SK-N-SH treated with all-trans-retinoic acid at 6 μM for 48 hours (cell line): ENCODE results near the gene PERCC1.

ENCODE experiments used
- ATAC-seq: fragments of 200-7000 bp; cut with Tn5 transposase; 3 replicates; pipeline ENCODE4 v1.9.1; 2020; ENCODE audit warnings: mild to moderate bottlenecking, moderate library complexity
- ARNTL ChIP-seq: fragments of 450-650 bp; formaldehyde crosslinking; IDR thresholded peaks from 2 replicates; pipeline ENCODE4 v1.5.0; 2020; ENCODE audit warnings: low read depth, mild to moderate bottlenecking, moderate library complexity, borderline replicate concordance
- BACH2 ChIP-seq: fragments of 250-450 bp; sonication (Bioruptor Pico); IDR thresholded peaks from 2 replicates; pipeline ENCODE4 v1.9.0; 2021; ENCODE audit warnings: mild to moderate bottlenecking, borderline replicate concordance
- CREB5 ChIP-seq: fragments of 250-450 bp; sonication (Bioruptor Pico); IDR thresholded peaks from 2 replicates; pipeline ENCODE4 v1.5.1; 2020; ENCODE audit warnings: low read depth, mild to moderate bottlenecking, moderate library complexity
- CSRNP3 ChIP-seq: fragments of 250-450 bp; sonication (Bioruptor Pico); IDR thresholded peaks from 2 replicates; pipeline ENCODE4 v1.5.1; 2021; ENCODE audit warnings: mild to moderate bottlenecking, moderate library complexity
- ESRRG ChIP-seq: fragments of 250-450 bp; sonication (Bioruptor Pico); IDR thresholded peaks from 2 replicates; pipeline ENCODE4 v1.6.1; 2021; ENCODE audit warnings: mild to moderate bottlenecking
- GLIS3 ChIP-seq: fragments of 250-450 bp; sonication (Bioruptor Pico); IDR thresholded peaks from 2 replicates; pipeline ENCODE4 v1.5.0; 2020; ENCODE audit warnings: mild to moderate bottlenecking, moderate library complexity
- ISL1 ChIP-seq: fragments of 250-450 bp; sonication (Bioruptor Pico); IDR thresholded peaks from 2 replicates; pipeline ENCODE4 v2.1.2; 2022; ENCODE audit warnings: mild to moderate bottlenecking, moderate library complexity
- OSR1 ChIP-seq: fragments of 250-450 bp; sonication (Bioruptor Pico); IDR thresholded peaks from 2 replicates; pipeline ENCODE4 v1.8.0; 2022; ENCODE audit warnings: moderate library complexity, mild to moderate bottlenecking, inconsistent platforms
- PATZ1 ChIP-seq: fragments of 250-450 bp; sonication (Bioruptor Pico); IDR thresholded peaks from 2 replicates; pipeline ENCODE4 v1.8.0; 2020; ENCODE audit warnings: mild to moderate bottlenecking, moderate library complexity, borderline replicate concordance
- PPARA ChIP-seq: fragments of 250-450 bp; sonication (Bioruptor Pico); IDR thresholded peaks from 2 replicates; pipeline ENCODE4 v1.5.0; 2020; ENCODE audit warnings: mild to moderate bottlenecking, borderline replicate concordance
- RARB ChIP-seq: fragments of 250-450 bp; sonication (Bioruptor Pico); IDR thresholded peaks from 2 replicates; pipeline ENCODE4 v1.8.0; 2021; ENCODE audit warnings: mild to moderate bottlenecking, moderate library complexity
- SNAI2 ChIP-seq: fragments of 250-450 bp; sonication (Bioruptor Pico); IDR thresholded peaks from 2 replicates; pipeline ENCODE4 v1.5.0; 2020; ENCODE audit warnings: mild to moderate bottlenecking, moderate library complexity
- TCF4 ChIP-seq: fragments of 250-450 bp; sonication (Bioruptor Pico); IDR thresholded peaks from 2 replicates; pipeline ENCODE4 v1.8.0; 2021; ENCODE audit warnings: mild to moderate bottlenecking, moderate library complexity, borderline replicate concordance
- TOX ChIP-seq: fragments of 250-450 bp; sonication (Bioruptor Pico); IDR thresholded peaks from 2 replicates; pipeline ENCODE4 v1.8.0; 2021; ENCODE audit warnings: mild to moderate bottlenecking, moderate library complexity, borderline replicate concordance
- TSHZ2 ChIP-seq: fragments of 250-450 bp; sonication (Bioruptor Pico); IDR thresholded peaks from 2 replicates; pipeline ENCODE4 v1.5.0; 2020; ENCODE audit warnings: mild to moderate bottlenecking, moderate library complexity
- ZC3H10 ChIP-seq: fragments of 250-450 bp; sonication (Bioruptor Pico); IDR thresholded peaks from 2 replicates; pipeline ENCODE4 v1.5.1; 2021; ENCODE audit warnings: mild to moderate bottlenecking, moderate library complexity
- ZFP3 ChIP-seq: fragments of 250-450 bp; sonication (Bioruptor Pico); IDR thresholded peaks from 2 replicates; pipeline ENCODE4 v1.5.0; 2020; ENCODE audit warnings: mild to moderate bottlenecking, moderate library complexity
- ZFP30 ChIP-seq: fragments of 450-650 bp; formaldehyde crosslinking; IDR thresholded peaks from 2 replicates; pipeline ENCODE4 v1.5.0; 2022; ENCODE audit warnings: mild to moderate bottlenecking, moderate library complexity
- ZNF565 ChIP-seq: fragments of 450-650 bp; formaldehyde crosslinking; conservative IDR thresholded peaks from 2 replicates; pipeline ENCODE4 v1.5.0; 2020; ENCODE audit warnings: low read depth, mild to moderate bottlenecking, moderate library complexity
- ZNF70 ChIP-seq: fragments of 450-650 bp; formaldehyde crosslinking; IDR thresholded peaks from 2 replicates; pipeline ENCODE4 v1.5.0; 2020; ENCODE audit warnings: mild to moderate bottlenecking, moderate library complexity
- ZNF8 ChIP-seq: fragments of 450-650 bp; formaldehyde crosslinking; IDR thresholded peaks from 2 replicates; pipeline ENCODE4 v1.5.0; 2020; ENCODE audit warnings: mild to moderate bottlenecking, moderate library complexity

PERCC1 gene

GRCh38 chr16:1430759-1431496 lies at the start of gene PERCC1:
TSS of gene PERCC1 (plus strand) at chr16:1431078. CDS start at chr16:1432594, 1,516 bp downstream.
- TF ChIP-seq SNAI2 (CRISPR knock-in tag) (no peak), ISL1 (CRISPR knock-in tag) (no peak), OSR1 (CRISPR knock-in tag) (no peak), ZNF565 (CRISPR knock-in tag) (no peak), ZFP3 (CRISPR knock-in tag) (no peak), ARNTL (CRISPR knock-in tag) (no peak), PATZ1 (no peak), CREB5 (CRISPR knock-in tag) (no peak), TOX (CRISPR knock-in tag) (no peak), ZFP30 (CRISPR knock-in tag) (no peak), RARB (no peak), ESRRG (CRISPR knock-in tag) (no peak), CSRNP3 (CRISPR knock-in tag) (no peak)
- no peak for ATAC-seq

- no peak for ATAC-seq
- TF ChIP-seq CSRNP3 (CRISPR knock-in tag) (no peak), TCF4 (CRISPR knock-in tag) (no peak), ISL1 (CRISPR knock-in tag) (no peak), TOX (CRISPR knock-in tag) (no peak), ESRRG (CRISPR knock-in tag) (no peak), CREB5 (CRISPR knock-in tag) (no peak), ZFP3 (CRISPR knock-in tag) (no peak), ZFP30 (CRISPR knock-in tag) (no peak), BACH2 (CRISPR knock-in tag) (no peak), ZNF8 (no peak), ZNF70 (CRISPR knock-in tag) (no peak), OSR1 (CRISPR knock-in tag) (no peak)
- TF ChIP-seq, all 23 proteins: peak for 0
Measured at GRCh38 chr16:1381612-1382406, 49.1 kb upstream of the PERCC1 start.

GRCh38 chr16:1383556-1383955 lies 47.3 kb upstream of the PERCC1 start:
- no peak for ATAC-seq
- TF ChIP-seq PPARA (no peak), ISL1 (CRISPR knock-in tag) (no peak), SNAI2 (CRISPR knock-in tag) (no peak), BACH2 (CRISPR knock-in tag) (no peak), ARNTL (CRISPR knock-in tag) (no peak), GLIS3 (CRISPR knock-in tag) (no peak), ZC3H10 (no peak), TSHZ2 (no peak)
- TF ChIP-seq, all 23 proteins: peak for 0
